DND-41 (cell line): ENCODE data around the gene EXOC1.

Experiments used
- ATAC-seq: fragments of 200-7000 bp; cut with Tn5 transposase; 3 replicates; pipeline ENCODE4 v1.9.1; 2021; ENCODE audit warnings: low read depth; ENCODE audit not compliant: insufficient read depth
- DNase-seq: peaks from one replicate; pipeline ENCODE4 v3.0.0-alpha.2; 2020
- H2AFZ ChIP-seq: 2 replicates; pipeline ENCODE4 v1.6.0; 2012; ENCODE audit warnings: low read depth, low read length
- H3K27ac ChIP-seq: 2 replicates; pipeline ENCODE4 v1.5.1; 2012; ENCODE audit warnings: low read length, inconsistent platforms
- H3K27me3 ChIP-seq: fragments of 200-600 bp; sonication (generic); 2 replicates; pipeline ENCODE4 v1.6.0; 2012; ENCODE audit warnings: low read length, mild to moderate bottlenecking, inconsistent platforms; ENCODE audit not compliant: insufficient read depth, poor library complexity
- H3K36me3 ChIP-seq: 2 replicates; pipeline ENCODE4 v1.5.1; 2012; ENCODE audit warnings: low read length, inconsistent platforms; ENCODE audit not compliant: insufficient read depth
- H3K4me1 ChIP-seq: 2 replicates; pipeline ENCODE4 v1.5.1; 2012; ENCODE audit warnings: mild to moderate bottlenecking, low read length; ENCODE audit not compliant: insufficient read depth
- H3K4me2 ChIP-seq: 2 replicates; pipeline ENCODE4 v1.6.0; 2012; ENCODE audit warnings: mild to moderate bottlenecking, moderate library complexity, low read length, inconsistent platforms; ENCODE audit not compliant: insufficient read depth
- H3K4me3 ChIP-seq, 2 experiments: fragments of 200-600 bp in 1 of 2; shearing (Covaris generic) in 1 of 2; 2 replicates each; pipeline ENCODE4 v1.5.1; 2012 to 2016; ENCODE audit warnings: inconsistent platforms in 2 of 2, low read length in 2 of 2, mild to moderate bottlenecking in 2 of 2, low read depth in 1 of 2, moderate library complexity in 1 of 2
- H3K79me2 ChIP-seq: 2 replicates; pipeline ENCODE4 v1.6.0; 2012; ENCODE audit warnings: low read length, inconsistent platforms; ENCODE audit not compliant: insufficient read depth
- H3K9ac ChIP-seq: 2 replicates; pipeline ENCODE4 v1.6.0; 2012; ENCODE audit warnings: low read depth, mild to moderate bottlenecking, inconsistent platforms, low read length, moderate library complexity
- H3K9me3 ChIP-seq: 2 replicates; pipeline ENCODE4 v1.5.1; 2012; ENCODE audit warnings: low read length, moderate library complexity, mild to moderate bottlenecking, inconsistent platforms; ENCODE audit not compliant: insufficient read depth, severe bottlenecking
- H4K20me1 ChIP-seq: 2 replicates; pipeline ENCODE4 v1.6.0; 2012; ENCODE audit warnings: low read length; ENCODE audit not compliant: insufficient read depth
- EZH2 ChIP-seq: IDR thresholded peaks from 3 replicates; pipeline ENCODE4 v1.6.1; 2012; ENCODE audit warnings: borderline replicate concordance, low read depth, mild to moderate bottlenecking, moderate library complexity, low read length, inconsistent platforms; ENCODE audit not compliant: severe bottlenecking
- TF ChIP-seq, protein P1 (sequence below): IDR thresholded peaks from 2 replicates; pipeline ENCODE4 v1.5.1; 2012; ENCODE audit warnings: borderline replicate concordance, low read length, moderate library complexity, mild to moderate bottlenecking; ENCODE audit not compliant: poor library complexity, severe bottlenecking; ENCODE audit errors: extremely low read depth

The EXOC1 gene

GRCh38 chr4:55849724-55850123 lies 3.7 kb upstream of the EXOC1 start:
- no peak overlapping the region for H3K27ac ChIP-seq
- no peaks in the 10 kb centered on the region for H3K9me3 ChIP-seq
- no peaks in the 10 kb centered on the region; the same call in 1 of the 2 replicates for H3K36me3 ChIP-seq
- no peak overlapping the region for H3K4me3 ChIP-seq
- TF ChIP-seq, protein P1, sequence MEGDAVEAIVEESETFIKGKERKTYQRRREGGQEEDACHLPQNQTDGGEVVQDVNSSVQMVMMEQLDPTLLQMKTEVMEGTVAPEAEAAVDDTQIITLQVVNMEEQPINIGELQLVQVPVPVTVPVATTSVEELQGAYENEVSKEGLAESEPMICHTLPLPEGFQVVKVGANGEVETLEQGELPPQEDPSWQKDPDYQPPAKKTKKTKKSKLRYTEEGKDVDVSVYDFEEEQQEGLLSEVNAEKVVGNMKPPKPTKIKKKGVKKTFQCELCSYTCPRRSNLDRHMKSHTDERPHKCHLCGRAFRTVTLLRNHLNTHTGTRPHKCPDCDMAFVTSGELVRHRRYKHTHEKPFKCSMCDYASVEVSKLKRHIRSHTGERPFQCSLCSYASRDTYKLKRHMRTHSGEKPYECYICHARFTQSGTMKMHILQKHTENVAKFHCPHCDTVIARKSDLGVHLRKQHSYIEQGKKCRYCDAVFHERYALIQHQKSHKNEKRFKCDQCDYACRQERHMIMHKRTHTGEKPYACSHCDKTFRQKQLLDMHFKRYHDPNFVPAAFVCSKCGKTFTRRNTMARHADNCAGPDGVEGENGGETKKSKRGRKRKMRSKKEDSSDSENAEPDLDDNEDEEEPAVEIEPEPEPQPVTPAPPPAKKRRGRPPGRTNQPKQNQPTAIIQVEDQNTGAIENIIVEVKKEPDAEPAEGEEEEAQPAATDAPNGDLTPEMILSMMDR = peak; percentile 2
- no peak for TF ChIP-seq EZH2
- H2AFZ ChIP-seq = no peak overlapping the region
- no peak for ATAC-seq
- H3K4me2 ChIP-seq = no peak overlapping the region
- no peaks in the 10 kb centered on the region for H4K20me1 ChIP-seq
- peaks cover 15% of the 10 kb centered on the region for H3K4me1 ChIP-seq
- no peaks in the 10 kb centered on the region for H3K27me3 ChIP-seq
- no peak for DNase-seq
- peaks cover 12% of the 10 kb centered on the region for H3K79me2 ChIP-seq
- no peak overlapping the region for H3K9ac ChIP-seq

GRCh38 chr4:55851885-55852284 lies 1.6 kb upstream of the EXOC1 start:
- Histone ChIP-seq H3K4me3 (no peak overlapping the region), H3K9ac (no peak overlapping the region), H3K9me3 (no peaks in the 10 kb centered on the region), H3K4me2 (no peak overlapping the region), H3K27me3 (no peaks in the 10 kb centered on the region), H4K20me1 (no peaks in the 10 kb centered on the region), H3K27ac (no peak overlapping the region), H3K36me3 (no peaks in the 10 kb centered on the region; the same call in 1 of the 2 replicates), H2AFZ (peak overlapping the region; percentile 63), H3K79me2 (peaks cover 31% of the 10 kb centered on the region), H3K4me1 (peaks cover 30% of the 10 kb centered on the region)
- ATAC-seq (no peak), DNase-seq (no peak)
- no peak for TF ChIP-seq EZH2
- TF ChIP-seq, protein P1 = no peak

DNA sequence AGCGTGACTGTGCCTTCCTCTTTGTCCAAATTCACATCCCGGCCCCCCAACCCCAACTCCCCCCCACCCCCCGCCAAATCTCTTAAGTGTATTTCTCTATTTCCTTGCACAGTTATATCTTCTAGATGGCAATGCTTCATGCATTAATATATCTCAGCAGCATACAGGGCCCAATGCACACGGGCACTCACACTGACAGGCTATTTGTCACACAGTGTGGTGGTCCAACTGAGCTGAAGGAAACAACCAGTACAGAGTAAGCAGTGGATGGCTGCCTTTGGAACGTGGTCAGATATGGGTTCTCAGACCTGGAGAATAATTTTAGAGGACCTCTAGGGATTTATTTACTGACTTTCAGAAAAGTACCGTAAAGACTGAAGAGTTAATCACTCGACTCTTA lies 681 bp downstream of the EXOC1 start:
- Histone ChIP-seq H4K20me1 (no peaks in the 10 kb centered on the region), H3K4me3 (peak overlapping the region; percentile 78 to 95; a peak in 3 of 4 replicates), H3K9me3 (no peaks in the 10 kb centered on the region), H3K79me2 (peaks cover 38% of the 10 kb centered on the region), H3K27ac (peak overlapping the region; percentile 90), H2AFZ (peak overlapping the region; percentile 97), H3K27me3 (no peaks in the 10 kb centered on the region), H3K36me3 (peaks cover 4% of the 10 kb centered on the region), H3K4me2 (peak overlapping the region; percentile 89), H3K9ac (peak overlapping the region; percentile 87), H3K4me1 (peaks cover 30% of the 10 kb centered on the region)
- no peak for DNase-seq
- 0 out of 3 replicates have a peak, but pooled peaks have one; percentile 8 for ATAC-seq
- TF ChIP-seq, protein P1 = no peak
- no peak for TF ChIP-seq EZH2

- no peak for TF ChIP-seq EZH2
- TF ChIP-seq, protein P1 = no peak
- H3K36me3 ChIP-seq = peaks cover 32% of the 10 kb centered on the region
- ATAC-seq = no peak
These were observed 4.1 kb downstream of the EXOC1 start for GRCh38 chr4:55857586-55857985.

More at GRCh38 chr4:55857586-55857985, 4.1 kb downstream of the EXOC1 start:
- DNase-seq = no peak
- H3K4me3 ChIP-seq = no peak overlapping the region
- no peak overlapping the region for H3K27ac ChIP-seq
- H3K9ac ChIP-seq = no peak overlapping the region
- H3K4me2 ChIP-seq = no peak overlapping the region
- H3K27me3 ChIP-seq = no peaks in the 10 kb centered on the region
- peaks cover 38% of the 10 kb centered on the region for H3K79me2 ChIP-seq
- H3K9me3 ChIP-seq = no peaks in the 10 kb centered on the region
- no peak overlapping the region for H2AFZ ChIP-seq
- H3K4me1 ChIP-seq = peaks cover 28% of the 10 kb centered on the region
- H4K20me1 ChIP-seq = no peaks in the 10 kb centered on the region
